ENCODE results near the gene DAB2IP.

DNA sequence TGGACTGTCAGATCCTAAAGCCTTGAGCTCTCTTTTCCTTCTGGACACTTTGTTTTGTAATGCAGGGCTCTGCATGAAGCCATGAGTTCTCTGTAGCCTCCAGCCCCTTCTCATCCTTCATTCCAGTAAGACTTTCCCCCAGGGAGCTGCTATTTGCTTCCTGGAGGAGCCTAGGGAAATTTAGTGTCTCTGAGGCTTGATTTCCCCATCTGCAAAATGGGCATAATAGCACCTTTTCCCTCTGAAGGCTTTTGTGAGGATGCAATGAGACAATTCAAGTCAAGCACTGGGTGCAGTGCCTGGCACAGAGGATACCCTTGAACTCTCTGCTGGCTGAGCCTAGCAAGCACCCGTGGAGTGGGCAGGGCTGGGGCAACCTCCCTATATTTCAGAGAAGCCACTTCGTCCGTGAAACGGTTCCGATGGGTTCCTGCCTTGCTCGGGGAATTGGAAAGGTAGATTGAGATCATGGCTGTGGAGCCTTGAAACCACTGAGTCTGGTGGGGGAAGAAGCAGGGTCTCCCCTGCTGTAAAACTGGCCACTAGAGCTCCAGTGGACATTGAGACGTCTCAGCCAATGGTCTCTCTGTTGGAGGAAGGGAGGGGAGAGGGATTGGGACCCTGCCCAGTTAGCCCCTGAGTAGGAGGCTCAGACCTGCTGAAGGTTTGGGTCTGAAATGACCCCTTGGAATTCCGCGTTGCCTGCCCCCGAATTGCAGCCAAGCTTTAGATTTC is 14.3 kb upstream of the DAB2IP start:
- TF ChIP-seq, protein P1, sequence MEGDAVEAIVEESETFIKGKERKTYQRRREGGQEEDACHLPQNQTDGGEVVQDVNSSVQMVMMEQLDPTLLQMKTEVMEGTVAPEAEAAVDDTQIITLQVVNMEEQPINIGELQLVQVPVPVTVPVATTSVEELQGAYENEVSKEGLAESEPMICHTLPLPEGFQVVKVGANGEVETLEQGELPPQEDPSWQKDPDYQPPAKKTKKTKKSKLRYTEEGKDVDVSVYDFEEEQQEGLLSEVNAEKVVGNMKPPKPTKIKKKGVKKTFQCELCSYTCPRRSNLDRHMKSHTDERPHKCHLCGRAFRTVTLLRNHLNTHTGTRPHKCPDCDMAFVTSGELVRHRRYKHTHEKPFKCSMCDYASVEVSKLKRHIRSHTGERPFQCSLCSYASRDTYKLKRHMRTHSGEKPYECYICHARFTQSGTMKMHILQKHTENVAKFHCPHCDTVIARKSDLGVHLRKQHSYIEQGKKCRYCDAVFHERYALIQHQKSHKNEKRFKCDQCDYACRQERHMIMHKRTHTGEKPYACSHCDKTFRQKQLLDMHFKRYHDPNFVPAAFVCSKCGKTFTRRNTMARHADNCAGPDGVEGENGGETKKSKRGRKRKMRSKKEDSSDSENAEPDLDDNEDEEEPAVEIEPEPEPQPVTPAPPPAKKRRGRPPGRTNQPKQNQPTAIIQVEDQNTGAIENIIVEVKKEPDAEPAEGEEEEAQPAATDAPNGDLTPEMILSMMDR (IDR thresholded peaks at IDR 0.05), result no peak
- TF ChIP-seq EP300 (IDR thresholded peaks at IDR 0.05), result no peak

All from tibial nerve (tissue), 4 donors.